Measurements from ENCODE around the gene MANEA.

DNA sequence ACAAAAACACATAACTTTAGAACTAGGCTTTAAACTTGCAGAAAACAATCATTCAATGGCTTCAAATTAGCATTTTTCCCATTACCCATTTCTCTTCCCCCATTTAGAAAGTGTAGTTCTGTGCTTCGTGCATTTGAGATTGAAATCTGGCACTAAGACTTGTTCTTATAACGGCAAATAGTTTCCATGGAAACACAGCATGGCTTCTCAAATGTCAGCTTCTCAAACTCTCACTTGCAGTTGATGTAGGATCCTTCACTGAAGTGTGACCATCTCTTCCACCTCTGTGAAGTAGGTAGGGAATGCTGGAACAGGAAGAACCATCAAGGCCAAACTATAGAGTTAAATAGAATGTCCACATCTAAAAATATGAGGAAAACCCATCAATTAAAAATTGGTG is 52.2 kb downstream of the MANEA start:
- TF ChIP-seq POLR2A (IDR thresholded peaks at IDR 0.05) = no peak
- no peak for TF ChIP-seq CTCF (IDR thresholded peaks at IDR 0.05)
